Measurements from ENCODE around the gene ZBTB46. TPM values are rescaled to one million over a fixed set of nuclear protein-coding genes. Genes with fewer than 3 reads are reported as not detected.

ZBTB46 gene
- total RNA-seq, 1 experiment from 2014 or later = 27.1 TPM

- Histone ChIP-seq H3K4me2 (ENCODE audit: insufficient read depth, insufficient read length, low read length) (no peak overlapping the region), H3K79me1 (ENCODE audit: insufficient read depth, low read depth, low read length, poor library complexity, severe bottlenecking) (no peaks in the 10 kb centered on the region), H3K4me1 (ENCODE audit: insufficient read depth, low read length) (no peaks in the 10 kb centered on the region), H3K18ac (ENCODE audit: insufficient read length, low read depth, low read length) (no peak overlapping the region), H4K20me1 (ENCODE audit: control insufficient read depth, insufficient read depth, insufficient read length) (no peaks in the 10 kb centered on the region), H3K14ac (ENCODE audit: insufficient read depth, low read length) (no peak overlapping the region), H4K91ac (ENCODE audit: insufficient read length, low read depth, low read length) (no peak overlapping the region), H2AFZ (ENCODE audit: low read length) (no peak overlapping the region), H3K9me3 (ENCODE audit: control insufficient read depth, low read depth, low read length) (no peaks in the 10 kb centered on the region), H3K56ac (ENCODE audit: insufficient read length, low read depth, low read length) (no peak overlapping the region), H2BK12ac (ENCODE audit: insufficient read length, low read depth, low read length) (no peak overlapping the region), H3K27ac (ENCODE audit: insufficient read length, low read depth, low read length) (no peak overlapping the region), H3K23me2 (ENCODE audit: insufficient read length, low read depth, low read length, poor library complexity, severe bottlenecking) (peaks cover 4% of the 10 kb centered on the region), H2BK5ac (ENCODE audit: insufficient read length, low read length) (no peak overlapping the region), H2BK15ac (ENCODE audit: low read depth, low read length) (no peak overlapping the region), H3K9ac (ENCODE audit: extremely low read depth, insufficient read length, low read length) (no peak overlapping the region), H2AK5ac (ENCODE audit: insufficient read length, low read length) (no peak overlapping the region), H4K5ac (ENCODE audit: insufficient read length, low read depth, low read length) (no peak overlapping the region), H2BK120ac (ENCODE audit: low read depth, low read length, poor library complexity, severe bottlenecking) (no peak overlapping the region), H3K79me2 (ENCODE audit: insufficient read depth, low read length) (no peaks in the 10 kb centered on the region), H3K23ac (ENCODE audit: insufficient read length, low read depth, low read length) (no peak overlapping the region), H2BK20ac (ENCODE audit: low read depth, low read length, poor library complexity, severe bottlenecking) (no peak overlapping the region), H3K27me3 (ENCODE audit: insufficient read depth, low read length) (no peaks in the 10 kb centered on the region), H3T11ph (ENCODE audit: low read length) (no peak overlapping the region), H4K8ac (replicated peaks; ENCODE audit: insufficient read length, low read depth, low read length) (no peak overlapping the region), H3K4ac (ENCODE audit: low read depth, low read length) (no peak overlapping the region)
- DNase-seq = peak; percentile 26
- no CpG with 5 or more reads among the region's 24 CpGs for WGBS (ENCODE audit: extremely low coverage, insufficient read length, low lambda C conversion rate)
- Mint-ChIP-seq H3K36me3 (ENCODE audit: insufficient read depth in 1 of 3, low read depth in 3 of 3) (peaks cover 0 to 6% (median 2%) of the 10 kb centered on the region in 3 experiments; a peak in 4 of 7 replicates), H3K4me3 (no peak overlapping the region), H3K9me3 (no peaks in the 10 kb centered on the region), H3K27me3 (ENCODE audit: low read depth) (peaks cover 3% of the 10 kb centered on the region; the same call in 1 of the 2 replicates), H3K4me1 (peaks cover 2 to 10% of the 10 kb centered on the region in 2 experiments), H3K27ac (0 out of 7 replicates have a peak overlapping the region, but pooled peaks of 1 of the 3 experiments have one; percentile 49)
- no peak for TF ChIP-seq CTCF (conservative IDR thresholded peaks at IDR 0.05)
These were observed 131.4 kb downstream of the ZBTB46 start for GRCh38 chr20:63699466-63700198.
